Nephron (organoid): Measurements from ENCODE around the gene CTSE.
A peak's percentile ranks its signal among the peaks of the same experiment; 100 is the strongest.

Experiments
- H3K27ac Mint-ChIP-seq, 3 experiments: 2 replicates each; pipeline ENCODE4 v1.8.0; 2020; ENCODE audit warnings: mixed read lengths in 3 of 3, mild to moderate bottlenecking in 2 of 3, moderate library complexity in 1 of 3
- H3K27me3 Mint-ChIP-seq: 2 replicates; pipeline ENCODE4 v1.8.0; 2021; ENCODE audit warnings: low read depth, mild to moderate bottlenecking, moderate library complexity, mixed read lengths
- H3K36me3 Mint-ChIP-seq: 2 replicates; pipeline ENCODE4 v1.8.0; 2020; ENCODE audit warnings: low read depth, mixed read lengths
- H3K4me1 Mint-ChIP-seq: 2 replicates; pipeline ENCODE4 v1.8.0; 2020; ENCODE audit warnings: mixed read lengths
- H3K4me3 Mint-ChIP-seq, 3 experiments: 2 replicates each; pipeline ENCODE4 v1.8.0; 2020; ENCODE audit warnings: mild to moderate bottlenecking in 3 of 3, mixed read lengths in 3 of 3, moderate library complexity in 2 of 3
- H3K9me3 Mint-ChIP-seq: 2 replicates; pipeline ENCODE4 v1.8.0; 2020; ENCODE audit warnings: mixed read lengths
- TF ChIP-seq, protein P1 (sequence below), 3 experiments: fragments of 200-600 bp; sonication (generic); IDR thresholded peaks; one replicate each; pipeline ENCODE4 v1.5.0; 2021; ENCODE audit warnings: antibody characterized with exemption in 3 of 3; ENCODE audit not compliant: unreplicated experiment in 3 of 3

CTSE gene

DNA sequence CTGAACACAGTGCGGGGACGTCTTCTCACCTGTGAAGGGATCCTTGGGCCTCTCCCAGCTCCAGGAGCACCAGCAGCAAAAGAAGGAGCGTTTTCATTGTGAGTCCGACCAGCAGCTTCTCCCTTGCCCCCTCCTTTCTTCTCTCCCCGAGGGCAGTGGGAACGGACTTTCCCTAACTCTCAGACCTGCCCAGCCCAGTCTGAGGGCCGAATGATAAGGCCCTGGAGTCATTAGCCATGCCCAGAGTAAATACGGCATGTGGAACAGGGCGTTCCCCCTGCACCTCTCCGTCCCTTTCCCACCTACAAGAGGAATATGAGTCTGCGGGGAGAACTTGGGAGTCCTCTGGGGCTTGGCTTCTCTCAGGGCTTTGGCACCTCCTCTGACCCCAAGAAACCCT, at the start of gene CTSE:
Gene CTSE, minus strand, starts transcription at position 201 of the 400 bp plus-strand sequence. Its CDS starts 104 bp downstream, at position 97.
- Mint-ChIP-seq H3K4me3 (no peak within 1 kb of the TSS), H3K4me1 (no peaks in the 10 kb centered on the region), H3K27ac (no peak within 1 kb of the TSS), H3K36me3 (no peaks in the 10 kb centered on the region), H3K9me3 (peaks cover 9% of the 10 kb centered on the region), H3K27me3 (peaks cover 3% of the 10 kb centered on the region)
- TF ChIP-seq, protein P1, sequence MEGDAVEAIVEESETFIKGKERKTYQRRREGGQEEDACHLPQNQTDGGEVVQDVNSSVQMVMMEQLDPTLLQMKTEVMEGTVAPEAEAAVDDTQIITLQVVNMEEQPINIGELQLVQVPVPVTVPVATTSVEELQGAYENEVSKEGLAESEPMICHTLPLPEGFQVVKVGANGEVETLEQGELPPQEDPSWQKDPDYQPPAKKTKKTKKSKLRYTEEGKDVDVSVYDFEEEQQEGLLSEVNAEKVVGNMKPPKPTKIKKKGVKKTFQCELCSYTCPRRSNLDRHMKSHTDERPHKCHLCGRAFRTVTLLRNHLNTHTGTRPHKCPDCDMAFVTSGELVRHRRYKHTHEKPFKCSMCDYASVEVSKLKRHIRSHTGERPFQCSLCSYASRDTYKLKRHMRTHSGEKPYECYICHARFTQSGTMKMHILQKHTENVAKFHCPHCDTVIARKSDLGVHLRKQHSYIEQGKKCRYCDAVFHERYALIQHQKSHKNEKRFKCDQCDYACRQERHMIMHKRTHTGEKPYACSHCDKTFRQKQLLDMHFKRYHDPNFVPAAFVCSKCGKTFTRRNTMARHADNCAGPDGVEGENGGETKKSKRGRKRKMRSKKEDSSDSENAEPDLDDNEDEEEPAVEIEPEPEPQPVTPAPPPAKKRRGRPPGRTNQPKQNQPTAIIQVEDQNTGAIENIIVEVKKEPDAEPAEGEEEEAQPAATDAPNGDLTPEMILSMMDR (IDR thresholded peaks at IDR 0.05; ENCODE audit: unreplicated experiment in 3 of 3): no peak

DNA sequence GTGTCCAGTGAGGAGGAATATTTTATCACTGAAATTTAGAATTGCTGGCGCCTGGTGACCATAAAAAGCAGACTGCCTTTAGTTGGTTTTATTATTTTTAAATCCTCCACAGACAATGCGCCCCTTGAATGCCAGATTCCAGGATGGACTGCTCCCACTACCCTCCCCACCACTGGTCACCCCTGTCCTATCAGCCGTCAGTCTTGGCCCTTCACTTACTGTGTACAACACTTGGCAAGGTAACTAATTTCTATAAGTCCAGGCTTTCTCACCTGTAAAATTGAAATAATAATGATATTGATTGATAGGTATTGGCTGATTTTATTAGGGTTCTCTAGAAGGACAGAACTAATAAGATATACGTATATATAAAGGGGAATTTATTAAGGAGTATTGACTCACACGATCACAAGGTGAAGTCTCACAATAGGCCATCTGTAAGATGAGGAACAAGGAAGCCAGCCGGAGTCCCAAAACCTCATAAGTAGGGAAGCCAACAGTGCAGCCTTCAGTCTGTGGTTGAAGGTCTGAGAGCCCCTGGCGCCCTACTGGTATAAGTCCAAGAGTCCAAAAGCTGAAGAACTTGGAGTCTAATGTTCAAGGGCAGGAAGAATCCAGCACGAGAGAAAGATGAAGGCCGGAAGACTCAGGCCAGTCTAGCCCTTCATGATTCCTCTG, 47.1 kb upstream of the CTSE start:
- TF ChIP-seq, protein P1 (IDR thresholded peaks at IDR 0.05; ENCODE audit: unreplicated experiment in 3 of 3): no peak
- Mint-ChIP-seq H3K9me3 (no peaks in the 10 kb centered on the region), H3K4me1 (peaks cover 14% of the 10 kb centered on the region), H3K27ac (no peak overlapping the region), H3K27me3 (no peaks in the 10 kb centered on the region), H3K36me3 (no peaks in the 10 kb centered on the region), H3K4me3 (no peak overlapping the region)

DNA sequence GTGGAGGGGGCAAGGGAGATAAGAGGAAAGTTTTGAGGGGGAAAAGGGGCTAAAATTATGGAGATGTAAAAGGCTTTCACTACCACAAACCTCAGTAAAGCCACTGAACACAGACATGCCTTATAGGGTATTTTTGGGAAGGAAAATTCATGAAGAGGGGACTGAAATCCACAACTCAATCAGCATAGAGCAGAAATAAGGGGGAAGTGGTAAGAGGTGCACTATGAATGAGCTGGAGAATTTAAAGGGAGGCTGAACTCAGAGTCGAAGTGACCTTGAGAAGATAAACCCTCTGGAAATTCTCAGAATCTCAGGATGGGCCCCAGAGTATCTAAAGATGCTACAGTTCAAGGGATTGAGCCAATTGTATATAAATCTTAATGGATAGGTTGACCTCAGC, 44.6 kb upstream of the CTSE start:
- Mint-ChIP-seq H3K4me3 (no peak overlapping the region), H3K4me1 (peaks cover 14% of the 10 kb centered on the region), H3K27ac (no peak overlapping the region), H3K36me3 (no peaks in the 10 kb centered on the region), H3K9me3 (no peaks in the 10 kb centered on the region), H3K27me3 (no peaks in the 10 kb centered on the region)
- TF ChIP-seq, protein P1 (IDR thresholded peaks at IDR 0.05; ENCODE audit: unreplicated experiment in 3 of 3): no peak

DNA sequence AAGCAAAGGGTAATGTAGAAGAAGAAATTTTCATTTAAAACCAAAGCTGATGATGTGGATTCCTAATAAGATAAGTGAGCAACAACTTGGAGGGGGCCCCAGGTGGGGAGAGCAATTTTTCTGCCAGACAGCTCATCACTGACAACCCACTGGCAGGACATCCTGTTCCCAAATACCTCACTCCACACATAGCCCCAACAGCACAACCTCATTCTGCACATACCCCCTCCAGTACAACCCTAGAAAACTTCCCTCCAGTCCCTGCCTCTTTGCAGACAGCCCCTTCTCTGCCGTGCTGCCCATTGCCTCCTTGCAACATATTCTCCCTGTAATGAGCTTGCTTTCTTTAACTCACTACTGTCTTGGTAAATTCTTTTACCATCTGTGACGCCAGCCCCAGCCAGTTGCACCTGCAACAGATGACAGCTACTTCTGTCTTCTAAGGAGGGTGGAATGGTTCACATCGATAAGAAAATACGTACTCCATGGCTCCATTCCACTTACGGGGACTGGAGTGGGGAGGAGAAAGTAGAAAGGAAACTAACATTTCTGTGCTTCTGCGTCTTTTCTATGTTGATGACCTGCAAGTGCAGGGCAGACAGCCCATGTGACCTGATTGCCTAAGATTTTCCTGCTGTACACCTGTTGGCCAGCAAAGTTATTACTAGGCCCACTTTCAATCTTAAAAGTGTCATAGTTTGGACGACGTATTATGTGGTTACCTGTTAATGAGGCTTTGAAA, 44.0 kb upstream of the CTSE start:
- Mint-ChIP-seq H3K4me3 (no peak overlapping the region), H3K27ac (peak overlapping the region in 1 of 3 experiments; percentile 42), H3K9me3 (peaks cover 4% of the 10 kb centered on the region), H3K27me3 (no peaks in the 10 kb centered on the region), H3K36me3 (peaks cover 5% of the 10 kb centered on the region), H3K4me1 (peaks cover 14% of the 10 kb centered on the region)
- TF ChIP-seq, protein P1 (IDR thresholded peaks at IDR 0.05; ENCODE audit: unreplicated experiment in 3 of 3): no peak

DNA sequence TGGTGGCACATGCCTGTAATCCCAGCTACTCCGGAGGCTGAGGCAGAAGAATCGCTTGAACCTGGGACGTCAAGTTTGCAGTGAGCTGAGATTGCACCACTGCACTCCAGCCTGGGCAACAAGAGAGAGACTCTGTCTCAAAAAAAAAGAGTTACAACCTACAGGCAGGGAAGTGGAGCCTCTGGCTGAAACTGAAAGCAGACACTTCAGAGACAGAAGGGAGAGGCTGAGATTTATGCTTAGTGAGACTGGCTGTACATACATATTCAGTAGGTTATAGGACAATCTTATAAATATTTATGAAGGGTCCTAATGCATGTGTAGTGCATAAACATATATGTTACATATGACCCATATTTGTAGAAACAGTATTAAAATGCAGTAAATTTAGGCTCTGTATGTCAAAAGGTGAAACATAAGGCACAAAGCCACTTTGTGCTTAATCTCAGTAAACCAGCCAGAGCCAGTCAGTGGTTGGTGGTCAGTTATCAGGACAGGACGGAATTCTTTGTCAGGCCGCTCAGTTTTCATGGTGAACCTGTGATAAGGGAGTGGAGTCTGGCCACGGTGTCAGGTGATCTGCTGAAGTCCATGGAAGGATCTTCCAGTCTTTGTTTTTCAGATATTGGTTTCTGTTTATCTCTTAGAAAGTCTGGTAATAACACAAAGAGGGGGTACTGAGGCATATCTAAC, 42.9 kb upstream of the CTSE start:
- no peak overlapping the region for H3K4me3 Mint-ChIP-seq
- peak overlapping the region in 1 of 3 experiments; percentile 45 for H3K27ac Mint-ChIP-seq
- H3K9me3 Mint-ChIP-seq: peaks cover 8% of the 10 kb centered on the region
- peaks cover under 1% of the 10 kb centered on the region for H3K27me3 Mint-ChIP-seq
- peaks cover 14% of the 10 kb centered on the region for H3K4me1 Mint-ChIP-seq
- peaks cover 9% of the 10 kb centered on the region for H3K36me3 Mint-ChIP-seq
- TF ChIP-seq, protein P1 (IDR thresholded peaks at IDR 0.05; ENCODE audit: unreplicated experiment in 3 of 3): no peak
